OCI-LY7 (cell line): ENCODE data around the gene PIEZO2. TPM values are rescaled to one million over a fixed set of nuclear protein-coding genes. Genes with fewer than 3 reads are reported as not detected.

Source experiments
- BruUV-seq: library from RNA; stranded (reverse); fragments of 400-500 nt; replicated peaks from 2 replicates; lab custom pipeline; 2021; lab: Mats Ljungman, UMichigan
- CTCF ChIA-PET: fragments of 300-600 bp; sonication (Branson Sonifier 250); formaldehyde crosslinking; loops from one replicate; lab custom pipeline; 2022; ENCODE audit warnings: antibody characterized with exemption; ENCODE audit not compliant: unreplicated experiment; lab: Charles Lee
- POLR2A ChIA-PET: fragments of 300-600 bp; sonication (Branson Sonifier 250); formaldehyde crosslinking; loops from one replicate; lab custom pipeline; 2022; ENCODE audit warnings: antibody characterized with exemption; lab: Charles Lee
- DNase-seq: peaks from one replicate; pipeline ENCODE4 v3.0.0-alpha.2; 2015; ENCODE audit warnings: low spot score
- H2AFZ ChIP-seq: fragments of 200-600 bp; sonication (generic), shearing (Covaris generic); 2 replicates; pipeline ENCODE4 v1.6.1; 2014; ENCODE audit warnings: mild to moderate bottlenecking, antibody characterized with exemption, low read length, moderate library complexity
- H3K27ac ChIP-seq: fragments of 200-600 bp; sonication (generic); 2 replicates; pipeline ENCODE4 v1.5.1; 2014; ENCODE audit warnings: mixed run types, low read depth, mild to moderate bottlenecking, moderate library complexity, low read length, inconsistent platforms; ENCODE audit not compliant: poor library complexity, severe bottlenecking
- H3K36me3 ChIP-seq: fragments of 200-600 bp; sonication (generic); 2 replicates; pipeline ENCODE4 v1.6.1; 2014; ENCODE audit warnings: mild to moderate bottlenecking, antibody characterized with exemption, low read length, moderate library complexity, mixed read lengths; ENCODE audit not compliant: insufficient read depth
- H3K4me1 ChIP-seq: fragments of 200-600 bp; sonication (generic); 2 replicates; pipeline ENCODE4 v1.5.1; 2014; ENCODE audit warnings: mild to moderate bottlenecking, low read length; ENCODE audit not compliant: insufficient read depth, poor library complexity, severe bottlenecking
- H3K4me2 ChIP-seq: fragments of 200-600 bp; sonication (generic); 2 replicates; pipeline ENCODE4 v1.6.1; 2014; ENCODE audit warnings: mild to moderate bottlenecking, low read length
- H3K4me3 ChIP-seq: fragments of 200-600 bp; sonication (generic); 2 replicates; pipeline ENCODE4 v1.5.1; 2014; ENCODE audit warnings: mild to moderate bottlenecking, low read depth, low read length; ENCODE audit not compliant: poor library complexity, severe bottlenecking
- H3K79me2 ChIP-seq: fragments of 200-600 bp; sonication (generic); 2 replicates; pipeline ENCODE4 v1.6.1; 2016; ENCODE audit warnings: low read depth, mild to moderate bottlenecking, low read length, moderate library complexity, mixed read lengths; ENCODE audit not compliant: insufficient read depth
- H3K9me2 ChIP-seq: fragments of 200-600 bp; sonication (generic); 2 replicates; pipeline ENCODE4 v1.6.1; 2016; ENCODE audit warnings: mild to moderate bottlenecking, low read length, mixed read lengths; ENCODE audit not compliant: insufficient read depth
- H3K9me3 ChIP-seq: fragments of 200-600 bp; sonication (generic); 2 replicates; pipeline ENCODE4 v1.6.1; 2014; ENCODE audit warnings: mild to moderate bottlenecking, mixed run types, low read length, mixed read lengths
- H4K20me1 ChIP-seq: fragments of 200-600 bp; sonication (generic); 2 replicates; pipeline ENCODE4 v1.6.1; 2014; ENCODE audit warnings: mild to moderate bottlenecking, antibody characterized with exemption, low read length, moderate library complexity, mixed read lengths; ENCODE audit not compliant: insufficient read depth
- EZH2phosphoT487 ChIP-seq: fragments of 200-600 bp; sonication (generic); IDR thresholded peaks from 2 replicates; pipeline ENCODE4 v1.6.1; 2018; ENCODE audit warnings: low read depth, borderline replicate concordance, mild to moderate bottlenecking, mixed run types, antibody characterized with exemption, low read length, moderate library complexity, mixed read lengths
- intact Hi-C: fragments of 100-400 bp; cut with micrococcal nuclease; formaldehyde crosslinking; loops from one replicate; pipeline ENCODE4 v1.10.0; 2022; ENCODE audit not compliant: unreplicated experiment
- total RNA-seq, 2 experiments: library from RNA; depleted of rRNA in 1 of 2; stranded (reverse); fragments of >200 nt in 1 of 2; shearing (Covaris generic) in 1 of 2; gene quantifications; 2 replicates each; pipeline ENCODE4 v1.2.3, GENCODE V29; 2014 to 2022
- TF ChIP-seq, protein P1 (sequence below): fragments of 200-600 bp; sonication (generic); conservative IDR thresholded peaks from 2 replicates; pipeline ENCODE4 v1.5.1; 2014; ENCODE audit warnings: mild to moderate bottlenecking, antibody characterized with exemption, low read length, moderate library complexity, mixed read lengths

PIEZO2 gene
- total RNA-seq, 2 experiments from 2014 or later = 0.95 to 3.3 TPM

DNA sequence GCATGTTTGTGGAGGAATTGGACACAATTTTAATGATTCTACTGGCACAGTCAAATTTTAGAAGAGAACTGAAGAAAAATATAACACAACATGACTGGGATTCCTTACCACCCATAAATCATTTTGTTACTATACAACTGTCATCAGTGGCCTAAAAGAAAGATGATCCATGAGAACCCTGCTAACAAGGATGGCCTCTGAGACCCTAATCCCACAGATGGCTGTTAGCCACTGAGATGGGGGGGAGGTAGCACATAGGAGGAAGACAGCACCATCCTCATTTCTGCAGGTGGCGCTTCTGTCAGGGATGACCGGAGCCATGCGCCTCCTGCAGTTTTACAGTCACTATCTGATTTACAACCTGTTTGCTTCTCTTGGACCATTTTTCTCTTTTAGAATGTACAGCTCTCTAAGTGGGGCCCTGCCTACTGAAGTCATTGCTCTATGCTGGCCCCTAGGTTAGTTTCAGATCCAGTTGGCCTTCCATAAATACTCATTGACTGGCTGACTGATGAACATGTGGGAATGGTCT is 343.7 kb downstream of the PIEZO2 start:
- POLR2A ChIA-PET = no interaction called here
- H3K36me3 ChIP-seq = no peaks in the 10 kb centered on the region
- no peak overlapping the region for H3K4me3 ChIP-seq
- H3K27ac ChIP-seq = no peak overlapping the region
- H3K4me1 ChIP-seq = no peaks in the 10 kb centered on the region
- no peaks in the 10 kb centered on the region for H3K79me2 ChIP-seq
- CTCF ChIA-PET = no interaction called here
- no peak for DNase-seq
- H2AFZ ChIP-seq = no peak overlapping the region
- no peak overlapping the region for H3K4me2 ChIP-seq
- no peaks in the 10 kb centered on the region for H3K9me2 ChIP-seq
- H3K9me3 ChIP-seq = no peaks in the 10 kb centered on the region
- H4K20me1 ChIP-seq = no peaks in the 10 kb centered on the region
- intact Hi-C loops = no loop called here
- BruUV-seq = no TSS peak
- no peak for TF ChIP-seq EZH2phosphoT487
- TF ChIP-seq, protein P1, sequence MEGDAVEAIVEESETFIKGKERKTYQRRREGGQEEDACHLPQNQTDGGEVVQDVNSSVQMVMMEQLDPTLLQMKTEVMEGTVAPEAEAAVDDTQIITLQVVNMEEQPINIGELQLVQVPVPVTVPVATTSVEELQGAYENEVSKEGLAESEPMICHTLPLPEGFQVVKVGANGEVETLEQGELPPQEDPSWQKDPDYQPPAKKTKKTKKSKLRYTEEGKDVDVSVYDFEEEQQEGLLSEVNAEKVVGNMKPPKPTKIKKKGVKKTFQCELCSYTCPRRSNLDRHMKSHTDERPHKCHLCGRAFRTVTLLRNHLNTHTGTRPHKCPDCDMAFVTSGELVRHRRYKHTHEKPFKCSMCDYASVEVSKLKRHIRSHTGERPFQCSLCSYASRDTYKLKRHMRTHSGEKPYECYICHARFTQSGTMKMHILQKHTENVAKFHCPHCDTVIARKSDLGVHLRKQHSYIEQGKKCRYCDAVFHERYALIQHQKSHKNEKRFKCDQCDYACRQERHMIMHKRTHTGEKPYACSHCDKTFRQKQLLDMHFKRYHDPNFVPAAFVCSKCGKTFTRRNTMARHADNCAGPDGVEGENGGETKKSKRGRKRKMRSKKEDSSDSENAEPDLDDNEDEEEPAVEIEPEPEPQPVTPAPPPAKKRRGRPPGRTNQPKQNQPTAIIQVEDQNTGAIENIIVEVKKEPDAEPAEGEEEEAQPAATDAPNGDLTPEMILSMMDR = no peak

- H3K4me3 ChIP-seq = no peak overlapping the region
- no peaks in the 10 kb centered on the region for H3K9me2 ChIP-seq
- DNase-seq = no peak
- H3K4me2 ChIP-seq = no peak overlapping the region
- no peak overlapping the region for H3K27ac ChIP-seq
- no peaks in the 10 kb centered on the region for H3K36me3 ChIP-seq
- TF ChIP-seq, protein P1 = no peak
- no peak for TF ChIP-seq EZH2phosphoT487
- POLR2A ChIA-PET = interaction anchor here (1.1 kb wide), 1 partner anchor 9 kb away, joined by 3 read pairs; no protein-coding TSS in a partner anchor
- BruUV-seq = no TSS peak
- no peaks in the 10 kb centered on the region for H3K9me3 ChIP-seq
- no peaks in the 10 kb centered on the region for H3K79me2 ChIP-seq
- no peaks in the 10 kb centered on the region for H4K20me1 ChIP-seq
- intact Hi-C loops = no loop called here
- no peak overlapping the region for H2AFZ ChIP-seq
- H3K4me1 ChIP-seq = no peaks in the 10 kb centered on the region
- CTCF ChIA-PET = no interaction called here
These were observed 345.2 kb downstream of the PIEZO2 start for GRCh38 chr18:10804126-10804525.

- no peak overlapping the region for H2AFZ ChIP-seq
- H4K20me1 ChIP-seq = no peaks in the 10 kb centered on the region
- H3K36me3 ChIP-seq = no peaks in the 10 kb centered on the region
- ChIA-PET CTCF (interaction anchor here (0.6 kb wide), 1 partner anchor 770 kb away, joined by 11 read pairs; no protein-coding TSS in a partner anchor), POLR2A (interaction anchor here (1.0 kb wide), 1 partner anchor 250 kb away, joined by 3 read pairs; no protein-coding TSS in a partner anchor)
- H3K4me2 ChIP-seq = no peak overlapping the region
- TF ChIP-seq, protein P1 = no peak
- no peak for TF ChIP-seq EZH2phosphoT487
- no peaks in the 10 kb centered on the region for H3K9me3 ChIP-seq
- intact Hi-C loops = no loop called here
- no peak overlapping the region for H3K27ac ChIP-seq
- H3K9me2 ChIP-seq = no peaks in the 10 kb centered on the region
- no peak for DNase-seq
- no peaks in the 10 kb centered on the region for H3K79me2 ChIP-seq
- no peaks in the 10 kb centered on the region for H3K4me1 ChIP-seq
- H3K4me3 ChIP-seq = no peak overlapping the region
- no TSS peak for BruUV-seq
These were observed 350.4 kb downstream of the PIEZO2 start for GRCh38 chr18:10798727-10799550.
